Measurements from ENCODE around the gene SPDYE2B.
"Not testable (repeated sequence)": the region's sequence is repeated elsewhere in the genome, so short reads cannot be mapped to it uniquely, and the experiment has no call there.

The SPDYE2B gene

GRCh38 chr7:102643404-102643803 is 6.7 kb upstream of the SPDYE2B start:
- FAIRE-seq: not testable (repeated sequence)

GRCh38 chr7:102647813-102648212 is 2.3 kb upstream of the SPDYE2B start:
- not testable (repeated sequence) for FAIRE-seq

GRCh38 chr7:102664765-102665164 is 14.6 kb downstream of the SPDYE2B start:
- not testable (repeated sequence) for FAIRE-seq

- not testable (repeated sequence) for FAIRE-seq
Measured at GRCh38 chr7:102666850-102667249, 16.7 kb downstream of the SPDYE2B start.

GRCh38 chr7:102667523-102667922 is 17.4 kb downstream of the SPDYE2B start:
- FAIRE-seq: not testable (repeated sequence)

- not testable (repeated sequence) for FAIRE-seq
Measured at GRCh38 chr7:102671166-102671955, 21.2 kb downstream of the SPDYE2B start, which contains the start of gene POLR2J2. Gene POLR2J2, minus strand, starts transcription at chr7:102671663. Its CDS starts 62 bp downstream, at chr7:102671601.

- FAIRE-seq: not testable (repeated sequence)
Measured at GRCh38 chr7:102671956-102672307, 21.8 kb downstream of the SPDYE2B start.

GRCh38 chr7:102673447-102674067 is 23.4 kb downstream of the SPDYE2B start:
- not testable (repeated sequence) for FAIRE-seq

- not testable (repeated sequence) for FAIRE-seq
Measured at GRCh38 chr7:102675545-102675944, 25.4 kb downstream of the SPDYE2B start.

- FAIRE-seq: not testable (repeated sequence)
Measured at GRCh38 chr7:102680780-102681179, 30.7 kb downstream of the SPDYE2B start.

GRCh38 chr7:102682560-102682959 is 32.4 kb downstream of the SPDYE2B start:
- not testable (repeated sequence) for FAIRE-seq

GRCh38 chr7:102688299-102689036 is 38.3 kb downstream of the SPDYE2B start:
- FAIRE-seq: not testable (repeated sequence)

- FAIRE-seq: not testable (repeated sequence)
Measured at GRCh38 chr7:102689436-102690282, 39.5 kb downstream of the SPDYE2B start.

GRCh38 chr7:102690602-102691001 is 40.5 kb downstream of the SPDYE2B start:
- FAIRE-seq: not testable (repeated sequence)

GRCh38 chr7:102694008-102694407 is 43.9 kb downstream of the SPDYE2B start:
- FAIRE-seq: not testable (repeated sequence)

GRCh38 chr7:102695033-102695552 is 45.0 kb downstream of the SPDYE2B start:
- not testable (repeated sequence) for FAIRE-seq

GRCh38 chr7:102696009-102696408 is 45.9 kb downstream of the SPDYE2B start:
- not testable (repeated sequence) for FAIRE-seq

- not testable (repeated sequence) for FAIRE-seq
Measured at GRCh38 chr7:102697642-102698512, 47.8 kb downstream of the SPDYE2B start.

GRCh38 chr7:102698962-102699750 is 49.0 kb downstream of the SPDYE2B start:
- not testable (repeated sequence) for FAIRE-seq

All from colon (tissue), 2 donors.